Progenitor cell of endocrine pancreas (in vitro differentiated cells): ENCODE measurements around the gene ATP1A1. TPM values are rescaled to one million over a fixed set of nuclear protein-coding genes. Genes with fewer than 3 reads are reported as not detected.

Experiments
- DNase-seq: peaks from one replicate; pipeline ENCODE4 v3.0.0; 2021; ENCODE audit warnings: low spot score; ENCODE audit not compliant: unreplicated experiment
- H3K27ac Mint-ChIP-seq: 2 replicates; pipeline ENCODE4 v1.8.0; 2021; ENCODE audit warnings: mild to moderate bottlenecking, moderate library complexity, mixed read lengths
- H3K27me3 Mint-ChIP-seq: 2 replicates; pipeline ENCODE4 v1.8.0; 2021; ENCODE audit warnings: mixed read lengths
- H3K36me3 Mint-ChIP-seq: 2 replicates; pipeline ENCODE4 v1.8.0; 2022; ENCODE audit warnings: mixed read lengths; ENCODE audit not compliant: insufficient read depth
- H3K4me1 Mint-ChIP-seq: 2 replicates; pipeline ENCODE4 v1.8.0; 2021; ENCODE audit warnings: low read depth, mixed read lengths
- H3K4me3 Mint-ChIP-seq: 2 replicates; pipeline ENCODE4 v1.8.0; 2021; ENCODE audit warnings: low read depth, mild to moderate bottlenecking, moderate library complexity, mixed read lengths
- H3K9me3 Mint-ChIP-seq: 2 replicates; pipeline ENCODE4 v1.8.0; 2021; ENCODE audit warnings: low read depth, mixed read lengths
- CTCF ChIP-seq: fragments of 200-600 bp; sonication (generic); IDR thresholded peaks from one replicate; pipeline ENCODE4 v1.5.0; 2021; ENCODE audit warnings: antibody characterized with exemption, mild to moderate bottlenecking; ENCODE audit not compliant: unreplicated experiment
- total RNA-seq: library from RNA; stranded (reverse); gene quantifications from 2 replicates; pipeline ENCODE4 v1.2.1, GENCODE V29; 2021

The ATP1A1 gene
- total RNA-seq, 1 donor from 2014 or later, result 332 TPM

DNA sequence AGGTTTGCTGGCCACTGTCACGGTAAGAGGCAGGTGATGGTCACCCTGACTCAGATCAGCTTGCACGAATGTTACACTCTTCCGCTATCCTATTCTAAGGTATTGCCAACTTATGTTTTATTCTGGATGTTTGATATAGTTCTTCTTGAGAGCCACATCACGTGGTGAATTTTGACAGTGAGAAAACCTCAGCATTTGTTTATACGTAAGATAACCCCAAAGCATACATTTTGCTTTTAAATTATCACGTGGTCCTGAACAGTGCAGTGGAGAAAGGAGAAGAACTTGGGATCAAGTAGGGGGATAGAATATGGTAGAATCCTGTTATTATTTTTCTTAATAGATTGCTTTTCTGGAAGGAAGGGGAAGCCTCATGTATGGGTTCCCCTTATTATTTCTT, 16.6 kb downstream of the ATP1A1 start:
- Mint-ChIP-seq H3K36me3 (peaks cover 71% of the 10 kb centered on the region), H3K4me1 (peaks cover 29% of the 10 kb centered on the region)

DNA sequence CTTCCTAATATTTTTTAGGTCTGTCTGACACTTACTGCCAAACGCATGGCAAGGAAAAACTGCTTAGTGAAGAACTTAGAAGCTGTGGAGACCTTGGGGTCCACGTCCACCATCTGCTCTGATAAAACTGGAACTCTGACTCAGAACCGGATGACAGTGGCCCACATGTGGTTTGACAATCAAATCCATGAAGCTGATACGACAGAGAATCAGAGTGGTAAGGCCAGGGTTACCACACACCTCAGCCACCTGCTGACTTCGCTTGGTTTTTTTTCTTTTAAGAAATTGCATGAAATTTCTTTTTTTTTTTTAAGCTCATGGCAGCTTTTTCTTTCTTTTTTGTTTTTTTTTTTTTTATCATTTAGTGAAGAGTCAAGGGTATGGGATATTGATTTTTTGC, 17.2 kb downstream of the ATP1A1 start:
- Mint-ChIP-seq H3K27me3 (no peaks in the 10 kb centered on the region), H3K4me1 (peaks cover 28% of the 10 kb centered on the region), H3K4me3 (no peak overlapping the region), H3K9me3 (no peaks in the 10 kb centered on the region), H3K36me3 (peaks cover 70% of the 10 kb centered on the region), H3K27ac (no peak overlapping the region)
- DNase-seq, result no peak
- TF ChIP-seq CTCF, result no peak

More for the DNA sequence above, 16.6 kb downstream of the ATP1A1 start:
- Mint-ChIP-seq H3K4me3 (no peak overlapping the region), H3K27me3 (no peaks in the 10 kb centered on the region), H3K27ac (no peak overlapping the region), H3K9me3 (no peaks in the 10 kb centered on the region)
- TF ChIP-seq CTCF, result no peak
- DNase-seq, result no peak

- DNase-seq, result no peak
- no peak for TF ChIP-seq CTCF
- H3K27ac Mint-ChIP-seq, result no peak overlapping the region
- peaks cover 28% of the 10 kb centered on the region for H3K4me1 Mint-ChIP-seq
- no peaks in the 10 kb centered on the region for H3K9me3 Mint-ChIP-seq
- H3K36me3 Mint-ChIP-seq, result peaks cover 74% of the 10 kb centered on the region
- no peak overlapping the region for H3K4me3 Mint-ChIP-seq
- no peaks in the 10 kb centered on the region for H3K27me3 Mint-ChIP-seq
Observed at GRCh38 chr1:116391185-116391584, 18.1 kb downstream of the ATP1A1 start.

DNA sequence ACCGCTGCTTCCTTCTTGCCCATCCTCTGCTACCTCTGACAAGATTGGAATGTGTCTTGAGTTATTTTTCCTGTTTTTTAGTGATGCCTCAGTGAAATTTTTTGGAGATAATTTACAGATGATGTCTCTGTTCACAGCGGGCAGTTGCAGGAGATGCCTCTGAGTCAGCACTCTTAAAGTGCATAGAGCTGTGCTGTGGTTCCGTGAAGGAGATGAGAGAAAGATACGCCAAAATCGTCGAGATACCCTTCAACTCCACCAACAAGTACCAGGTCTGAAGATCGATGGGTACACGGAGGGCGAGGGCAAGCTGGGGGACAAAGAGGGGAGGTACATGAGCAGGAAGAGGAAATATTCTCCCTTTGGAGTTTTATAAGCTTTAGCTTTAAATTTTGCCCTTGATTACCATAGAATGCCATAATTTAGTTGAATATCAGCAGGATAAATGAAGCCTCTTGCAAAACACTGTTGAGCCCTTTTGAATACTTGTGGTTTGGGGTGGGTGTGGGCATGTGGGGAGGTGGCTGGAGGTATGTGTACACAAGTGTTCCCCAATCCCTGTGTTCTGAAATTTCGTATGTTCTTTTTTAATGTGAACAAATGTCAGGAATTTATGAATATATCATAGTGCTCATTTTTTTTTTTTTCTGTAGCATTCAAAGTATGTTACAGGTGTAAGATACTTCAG, 19.8 kb downstream of the ATP1A1 start:
- Mint-ChIP-seq H3K4me3 (no peak overlapping the region), H3K27ac (peak overlapping the region; percentile 84), H3K9me3 (no peaks in the 10 kb centered on the region), H3K36me3 (peaks cover 76% of the 10 kb centered on the region), H3K27me3 (no peaks in the 10 kb centered on the region), H3K4me1 (peaks cover 23% of the 10 kb centered on the region)
- TF ChIP-seq CTCF, result no peak
- DNase-seq, result no peak

- no peaks in the 10 kb centered on the region for H3K27me3 Mint-ChIP-seq
Observed at GRCh38 chr1:116393792-116394191, 20.7 kb downstream of the ATP1A1 start.

More at GRCh38 chr1:116393792-116394191, 20.7 kb downstream of the ATP1A1 start:
- Mint-ChIP-seq H3K4me3 (peak overlapping the region; percentile 26), H3K27ac (peak overlapping the region; percentile 76), H3K36me3 (peaks cover 77% of the 10 kb centered on the region), H3K9me3 (no peaks in the 10 kb centered on the region), H3K4me1 (peaks cover 23% of the 10 kb centered on the region)
- no peak for TF ChIP-seq CTCF
- no peak for DNase-seq
